NCI-H1105 (cell line): ENCODE data around the gene KRT27.
"Not testable (repeated sequence)": the region's sequence is repeated elsewhere in the genome, so short reads cannot be mapped to it uniquely, and the experiment has no call there.

Experiments used
- DNase-seq: peaks from one replicate; lab custom pipeline; 2025; lab: John Stamatoyannopoulos, UW

Gene KRT27

DNA sequence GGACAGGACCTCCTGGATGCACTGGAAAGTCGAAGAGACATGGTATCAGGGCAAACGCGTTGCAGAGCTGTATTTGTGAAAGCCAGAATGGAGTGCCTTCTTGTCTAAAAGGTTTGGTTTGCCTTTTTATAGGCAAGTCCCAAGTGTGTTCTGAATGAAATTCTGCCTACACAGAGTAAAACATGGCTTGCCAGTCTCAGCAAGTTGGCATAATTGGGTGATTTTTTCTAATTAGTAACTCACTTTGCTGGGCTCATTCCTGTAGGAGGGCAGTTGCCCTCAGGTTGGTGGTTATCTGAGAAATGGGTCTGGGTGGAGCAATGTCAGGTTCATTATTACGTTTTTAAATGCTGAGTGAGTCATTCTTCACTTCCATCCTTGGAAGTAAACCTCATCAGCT, 27.1 kb downstream of the KRT27 start, which contains the start of gene KRT25:
TSS of gene KRT25 (minus strand) at position 101 of the 400 bp plus-strand sequence. CDS start at position 41, 60 bp downstream.
- DNase-seq = no peak

- no peak for DNase-seq
These were observed 28.5 kb downstream of the KRT27 start for GRCh38 chr17:40753804-40754203.

- no peak for DNase-seq
These were observed 31.3 kb downstream of the KRT27 start for GRCh38 chr17:40751065-40751464.

GRCh38 chr17:40750391-40750790, 32.0 kb downstream of the KRT27 start:
- DNase-seq = no peak

DNA sequence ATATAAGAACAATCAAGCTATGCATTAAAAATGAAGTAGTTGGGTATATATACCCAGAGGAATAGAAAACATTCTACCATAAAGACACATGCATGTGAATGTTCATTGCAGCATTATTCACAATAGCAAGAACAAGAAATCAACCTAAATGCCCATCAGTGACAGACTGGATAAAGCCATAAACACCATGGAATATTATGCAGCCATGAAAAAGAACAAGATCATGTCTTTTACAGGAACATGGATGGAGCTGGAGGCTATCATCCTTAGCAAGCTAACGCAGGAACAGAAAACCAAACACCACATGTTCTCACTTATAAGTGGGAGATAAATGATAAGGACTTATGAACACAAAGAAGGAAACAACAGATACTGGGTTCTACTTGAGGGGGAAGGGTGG, 33.7 kb downstream of the KRT27 start:
- not testable (repeated sequence) for DNase-seq

- DNase-seq = no peak
These were observed 43.8 kb downstream of the KRT27 start for GRCh38 chr17:40738553-40738952.

GRCh38 chr17:40735016-40735415, 47.3 kb downstream of the KRT27 start:
- no peak for DNase-seq

DNA sequence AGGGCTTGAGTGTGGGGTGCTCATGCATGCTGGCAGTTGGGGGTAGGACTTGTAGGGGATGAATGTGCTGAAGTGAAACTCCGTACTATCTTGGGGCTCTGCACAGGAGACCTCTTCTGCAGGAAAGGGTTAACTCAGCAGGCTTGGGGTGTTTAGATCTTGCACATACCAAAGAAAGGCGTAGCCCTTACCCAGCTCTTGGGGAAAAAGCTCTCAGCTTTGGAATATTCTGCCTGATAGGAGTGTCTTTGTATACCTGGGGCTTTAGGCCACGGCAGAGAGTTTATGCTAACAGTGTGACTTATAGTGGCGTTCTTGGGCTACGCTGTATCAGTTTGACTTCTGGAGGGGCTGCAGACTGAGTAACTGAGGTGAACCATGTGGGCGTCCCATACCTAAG, 48.3 kb downstream of the KRT27 start:
- DNase-seq = no peak

- no peak for DNase-seq
These were observed 51.4 kb downstream of the KRT27 start for GRCh38 chr17:40730970-40731369.

DNA sequence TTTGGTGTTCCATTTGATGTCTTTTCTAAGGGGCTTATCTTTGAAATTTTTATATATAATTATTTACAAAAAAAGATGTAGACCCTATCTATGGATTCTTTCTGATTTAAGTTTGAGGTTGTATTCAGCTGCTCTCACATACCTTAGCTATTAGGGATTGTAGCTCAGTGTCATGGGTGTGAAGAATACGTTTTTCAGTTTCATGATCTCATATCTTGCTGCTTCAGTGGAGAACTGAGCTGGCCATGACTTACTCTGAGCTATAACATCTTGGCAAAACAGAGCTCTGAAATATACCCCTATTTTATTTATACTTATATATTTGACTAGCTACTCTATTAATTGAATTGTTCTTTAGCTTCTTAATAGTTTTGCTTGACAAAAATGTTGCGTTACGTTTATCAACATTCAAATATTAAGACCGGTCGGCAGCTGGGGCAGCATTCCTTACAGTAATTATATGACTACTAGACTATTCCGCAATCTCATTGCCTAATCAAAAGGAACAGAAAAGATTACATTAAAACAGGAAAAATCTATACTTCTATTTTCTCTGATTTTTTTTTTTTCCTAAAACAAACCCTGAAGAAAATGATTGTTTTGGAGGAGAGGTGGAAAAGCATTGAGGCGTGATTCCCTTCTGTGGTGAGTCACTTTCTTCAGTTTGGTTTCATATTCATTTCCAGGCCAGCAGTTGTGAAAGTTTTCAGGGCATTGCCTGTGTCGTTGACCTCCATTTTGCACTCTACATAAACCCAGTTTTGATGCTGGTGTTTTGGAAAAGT, 54.7 kb downstream of the KRT27 start:
- no peak for DNase-seq

- DNase-seq = no peak
These were observed 55.4 kb downstream of the KRT27 start for GRCh38 chr17:40726919-40727318.
